ENCODE measurements around the gene ATG7. TPM values are rescaled to one million over a fixed set of nuclear protein-coding genes. Genes with fewer than 3 reads are reported as not detected.

The ATG7 gene
- total and polyA plus RNA-seq, 8 donors, result 25.0 to 73.3 (median 29.6) TPM

DNA sequence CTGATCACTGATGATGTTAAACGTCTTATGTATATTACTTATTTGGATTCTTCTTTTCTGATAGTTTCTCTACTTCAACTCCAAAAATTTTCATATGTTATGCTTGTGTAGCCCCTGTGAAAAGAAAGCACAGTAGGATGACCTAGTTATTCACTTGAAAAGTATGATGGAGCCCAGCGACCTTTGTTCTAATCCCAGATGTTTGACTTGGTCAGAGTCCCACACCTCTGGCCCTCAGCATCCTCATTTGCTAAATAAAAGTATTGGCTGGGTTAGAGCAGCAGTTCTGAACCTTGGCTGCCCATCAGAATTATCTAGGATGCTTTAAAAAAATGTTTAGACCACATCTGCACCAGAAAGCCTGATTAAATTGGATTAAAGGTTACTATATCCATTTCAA lies 173.7 kb downstream of the ATG7 start:
- no peak for DNase-seq
- Histone ChIP-seq H3K27me3 (no peaks in the 10 kb centered on the region), H3K27ac (no peak overlapping the region), H3K9me3 (no peaks in the 10 kb centered on the region), H3K36me3 (peaks cover 0 to 5% of the 10 kb centered on the region in 2 donors), H3K4me3 (no peak overlapping the region), H3K4me1 (no peaks in the 10 kb centered on the region)
- ATAC-seq, result no peak
- intact Hi-C loops (cut with DNase I), result no loop called here
- TF ChIP-seq, protein P1, sequence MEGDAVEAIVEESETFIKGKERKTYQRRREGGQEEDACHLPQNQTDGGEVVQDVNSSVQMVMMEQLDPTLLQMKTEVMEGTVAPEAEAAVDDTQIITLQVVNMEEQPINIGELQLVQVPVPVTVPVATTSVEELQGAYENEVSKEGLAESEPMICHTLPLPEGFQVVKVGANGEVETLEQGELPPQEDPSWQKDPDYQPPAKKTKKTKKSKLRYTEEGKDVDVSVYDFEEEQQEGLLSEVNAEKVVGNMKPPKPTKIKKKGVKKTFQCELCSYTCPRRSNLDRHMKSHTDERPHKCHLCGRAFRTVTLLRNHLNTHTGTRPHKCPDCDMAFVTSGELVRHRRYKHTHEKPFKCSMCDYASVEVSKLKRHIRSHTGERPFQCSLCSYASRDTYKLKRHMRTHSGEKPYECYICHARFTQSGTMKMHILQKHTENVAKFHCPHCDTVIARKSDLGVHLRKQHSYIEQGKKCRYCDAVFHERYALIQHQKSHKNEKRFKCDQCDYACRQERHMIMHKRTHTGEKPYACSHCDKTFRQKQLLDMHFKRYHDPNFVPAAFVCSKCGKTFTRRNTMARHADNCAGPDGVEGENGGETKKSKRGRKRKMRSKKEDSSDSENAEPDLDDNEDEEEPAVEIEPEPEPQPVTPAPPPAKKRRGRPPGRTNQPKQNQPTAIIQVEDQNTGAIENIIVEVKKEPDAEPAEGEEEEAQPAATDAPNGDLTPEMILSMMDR (IDR thresholded peaks at IDR 0.05), result no peak

DNA sequence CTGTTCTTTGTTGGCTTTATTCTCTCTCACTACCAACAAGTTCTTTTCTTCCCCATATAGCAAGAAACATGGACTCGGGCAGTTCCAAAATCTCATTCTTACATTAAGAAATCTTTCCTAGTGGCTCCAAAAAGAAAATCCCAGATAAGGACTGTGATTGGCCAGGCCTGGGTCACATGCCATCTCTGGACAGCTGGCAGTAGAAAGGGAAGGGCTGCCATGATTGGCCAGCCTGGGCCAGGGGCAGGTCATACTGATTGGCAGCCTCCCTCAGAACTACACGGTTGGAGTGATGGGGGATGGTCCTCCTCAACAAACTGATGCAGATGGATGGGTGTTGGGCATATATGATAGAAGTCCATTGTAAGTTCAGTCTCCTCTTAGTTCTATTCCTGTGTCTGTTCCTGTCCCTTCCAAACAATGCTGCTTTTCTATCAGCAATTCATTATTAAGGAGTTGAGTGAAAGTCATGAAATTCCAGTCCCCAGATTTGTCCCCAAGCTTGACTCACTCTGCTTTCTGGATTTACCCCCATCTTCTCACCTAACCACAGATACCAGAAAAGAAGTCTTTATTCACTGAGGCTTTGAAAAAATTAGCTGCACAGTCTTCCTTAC lies 175.5 kb downstream of the ATG7 start:
- no peaks in the 10 kb centered on the region for H3K9me3 ChIP-seq
- H3K4me1 ChIP-seq, result peaks cover 0 to under 1% of the 10 kb centered on the region in 2 donors
- TF ChIP-seq, protein P1 (IDR thresholded peaks at IDR 0.05), result no peak
- H3K4me3 ChIP-seq, result no peak overlapping the region
- H3K27me3 ChIP-seq, result no peaks in the 10 kb centered on the region
- intact Hi-C loops (cut with DNase I), result no loop called here
- no peaks in the 10 kb centered on the region for H3K36me3 ChIP-seq
- H3K27ac ChIP-seq, result no peak overlapping the region
- DNase-seq (no peak), ATAC-seq (no peak)

DNA sequence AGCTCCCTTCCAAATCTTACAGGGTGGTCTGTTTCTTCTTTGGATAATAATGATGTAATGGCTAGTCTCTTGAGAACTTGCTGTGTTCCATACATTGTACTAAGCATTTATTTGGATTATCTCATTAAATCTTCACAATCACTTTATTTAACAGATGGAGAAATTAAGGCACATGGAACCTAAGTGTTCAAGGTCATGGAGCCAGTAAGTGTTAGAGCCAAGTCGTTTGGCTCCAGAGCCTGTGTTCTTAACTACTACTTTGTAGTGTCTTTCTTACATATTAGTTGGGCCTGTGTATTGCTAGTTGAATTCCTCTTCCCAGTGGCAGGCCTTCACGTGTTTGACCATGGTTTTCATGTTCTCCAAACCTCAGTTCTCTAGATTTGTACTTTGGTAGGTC lies 177.8 kb downstream of the ATG7 start:
- no peak overlapping the region for H3K4me3 ChIP-seq
- intact Hi-C loops (cut with DNase I), result no loop called here
- no peaks in the 10 kb centered on the region for H3K27me3 ChIP-seq
- no peaks in the 10 kb centered on the region for H3K9me3 ChIP-seq
- no peaks in the 10 kb centered on the region for H3K36me3 ChIP-seq
- TF ChIP-seq, protein P1 (IDR thresholded peaks at IDR 0.05), result no peak
- ATAC-seq, result no peak
- DNase-seq, result no peak
- no peak overlapping the region for H3K27ac ChIP-seq
- H3K4me1 ChIP-seq, result peaks cover 0 to 13% of the 10 kb centered on the region in 2 donors

DNA sequence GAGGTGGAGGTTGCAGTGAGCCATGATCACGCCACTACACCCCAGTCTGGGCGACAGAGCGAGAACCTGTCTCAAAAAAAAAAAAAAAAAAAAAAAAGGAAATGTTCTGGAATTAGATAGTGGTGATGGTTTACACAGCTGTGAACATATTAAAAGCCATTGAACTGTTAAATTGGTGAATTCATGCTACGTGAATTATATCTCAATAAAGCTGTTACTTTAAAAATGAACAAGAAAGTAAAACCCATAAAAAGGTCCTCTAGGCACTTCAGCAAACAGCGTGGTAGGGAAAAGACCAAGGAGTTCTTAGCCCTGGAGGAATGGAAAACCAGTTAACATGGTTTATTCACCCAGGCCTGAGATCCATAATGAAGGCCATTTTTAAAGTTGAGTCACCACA lies 180.1 kb downstream of the ATG7 start:
- intact Hi-C loops (cut with DNase I), result no loop called here
- TF ChIP-seq, protein P1 (IDR thresholded peaks at IDR 0.05), result no peak
- H3K4me3 ChIP-seq, result no peak overlapping the region
- H3K9me3 ChIP-seq, result no peaks in the 10 kb centered on the region
- no peaks in the 10 kb centered on the region for H3K27me3 ChIP-seq
- H3K4me1 ChIP-seq, result peaks cover 0 to 28% of the 10 kb centered on the region in 2 donors
- no peak overlapping the region for H3K27ac ChIP-seq
- ATAC-seq (no peak), DNase-seq (no peak)
- no peaks in the 10 kb centered on the region for H3K36me3 ChIP-seq

DNA sequence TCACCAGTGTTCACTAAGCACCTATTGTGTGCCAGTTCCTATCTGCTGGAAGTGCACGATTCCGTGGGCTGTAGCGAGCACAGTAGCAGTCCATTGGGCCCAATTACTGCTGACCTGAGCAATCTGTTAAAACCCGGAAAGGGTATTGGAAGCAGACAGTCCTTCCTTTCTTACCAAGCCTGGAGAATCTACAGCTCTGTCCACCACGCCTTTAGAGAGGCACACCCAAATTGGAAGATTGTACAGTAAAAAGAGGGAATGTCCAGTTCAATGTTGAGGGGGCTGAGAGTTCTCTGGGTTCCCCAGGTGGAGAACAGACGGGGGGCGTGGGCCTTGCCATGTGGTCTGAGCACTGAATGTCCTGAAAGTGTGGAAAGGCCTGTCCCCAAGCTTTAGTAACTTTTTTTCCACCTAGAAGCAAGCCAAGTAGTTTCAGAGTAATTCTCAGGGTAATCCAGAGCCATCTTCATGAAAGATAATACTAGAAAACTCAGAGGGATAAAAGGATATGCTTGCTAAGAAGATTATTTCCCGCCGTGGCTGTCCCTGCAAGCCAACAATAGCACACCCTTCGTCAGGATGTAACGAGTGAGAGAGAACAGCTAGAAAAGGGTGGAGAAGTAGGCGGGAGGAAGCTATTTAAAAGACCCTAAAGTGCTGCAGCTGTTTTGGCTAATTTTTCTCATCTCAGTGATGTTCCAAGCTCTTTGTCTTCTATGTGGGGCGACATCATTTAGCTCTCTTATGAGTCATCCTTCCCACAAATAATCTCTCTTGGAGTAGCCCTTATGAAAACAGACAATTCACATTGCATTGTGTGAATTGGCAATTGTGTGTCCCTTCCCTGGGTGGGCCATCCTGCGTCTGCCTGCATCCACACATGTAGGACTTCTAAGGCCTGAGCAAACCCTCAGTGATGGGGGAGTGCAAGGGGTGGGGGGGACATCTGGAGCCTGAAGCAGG lies 181.0 kb downstream of the ATG7 start:
- TF ChIP-seq, protein P1 (IDR thresholded peaks at IDR 0.05), result no peak
- Histone ChIP-seq H3K27me3 (no peaks in the 10 kb centered on the region), H3K9me3 (no peaks in the 10 kb centered on the region), H3K27ac (peak overlapping the region; percentile 31 to 70), H3K4me1 (peaks cover 0 to 28% of the 10 kb centered on the region in 2 donors), H3K4me3 (no peak overlapping the region), H3K36me3 (no peaks in the 10 kb centered on the region)
- DNase-seq, result no peak
- ATAC-seq, result peak; percentile 75
- intact Hi-C loops (cut with DNase I), result no loop called here
